Fibroblast of upper back skin (primary cell): ENCODE data around the gene HOXD12.

ENCODE experiments used
- DNase-seq: peaks from one replicate; pipeline ENCODE4 v3.0.0-alpha.2; 2013

HOXD12 gene

DNA sequence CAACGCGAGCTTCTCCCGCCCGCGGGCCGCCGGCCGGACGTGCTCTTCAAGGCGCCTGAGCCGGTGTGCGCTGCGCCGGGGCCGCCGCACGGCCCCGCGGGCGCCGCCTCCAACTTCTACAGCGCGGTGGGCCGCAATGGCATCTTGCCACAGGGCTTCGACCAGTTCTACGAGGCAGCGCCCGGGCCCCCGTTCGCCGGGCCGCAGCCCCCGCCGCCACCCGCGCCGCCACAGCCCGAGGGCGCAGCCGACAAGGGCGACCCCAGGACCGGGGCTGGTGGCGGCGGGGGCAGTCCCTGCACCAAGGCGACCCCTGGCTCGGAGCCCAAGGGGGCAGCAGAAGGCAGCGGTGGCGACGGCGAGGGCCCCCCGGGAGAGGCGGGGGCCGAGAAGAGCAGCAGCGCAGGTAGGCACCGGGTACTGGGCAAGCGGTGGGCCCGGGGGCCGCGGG lies 8.2 kb downstream of the HOXD12 start:
- DNase-seq = no peak

DNA sequence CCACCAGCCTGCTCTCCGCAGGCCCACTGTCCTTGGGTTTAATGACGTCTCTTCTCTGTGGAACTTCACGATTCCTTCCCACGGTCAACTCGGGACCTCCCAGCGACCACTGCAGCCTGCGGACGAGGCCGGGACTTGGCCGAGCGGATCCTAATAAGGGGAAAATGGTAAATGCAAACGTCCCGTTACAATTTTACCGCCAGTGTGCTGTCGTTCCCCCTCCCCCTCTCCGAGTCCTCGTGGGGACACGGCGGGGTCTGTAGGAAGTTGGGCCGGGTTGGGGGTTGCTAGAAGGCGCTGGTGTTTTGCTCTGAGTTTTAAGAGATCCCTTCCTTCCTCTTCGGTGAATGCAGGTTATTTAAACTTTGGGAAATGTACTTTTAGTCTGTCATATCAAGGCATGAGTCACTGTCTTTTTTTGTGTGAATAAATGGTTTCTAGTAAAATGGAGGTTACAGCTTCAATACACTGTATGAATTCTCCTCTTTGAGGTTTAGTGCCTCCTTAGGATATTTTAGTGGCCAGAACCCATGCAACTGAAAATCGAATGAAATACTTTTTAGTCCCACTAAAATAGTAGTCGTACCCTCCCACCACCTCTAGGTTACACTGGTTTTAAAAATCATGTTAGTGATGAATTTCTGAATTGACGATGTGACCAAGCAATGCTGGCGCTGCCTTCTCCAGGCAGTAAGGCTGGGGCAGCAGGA lies 9.8 kb downstream of the HOXD12 start:
- no peak for DNase-seq

DNA sequence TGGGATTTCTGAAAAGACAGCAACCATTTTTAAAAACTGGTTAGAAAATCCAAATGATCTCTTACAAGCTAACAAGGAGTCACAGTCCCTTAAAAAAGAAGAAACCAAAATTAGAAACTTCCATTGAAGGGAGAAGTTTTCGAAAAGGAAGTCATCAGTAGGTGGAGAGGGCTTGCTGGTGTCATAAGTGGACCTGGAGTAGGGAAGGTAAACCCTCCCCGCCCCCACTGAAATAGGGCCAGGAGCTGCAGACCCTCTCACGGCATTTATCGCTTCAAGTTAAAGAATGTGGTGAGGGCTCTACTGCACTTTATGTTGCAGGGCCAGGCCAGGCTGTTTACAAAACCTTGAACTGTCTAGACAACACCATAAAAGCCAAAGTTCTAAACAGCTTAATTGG lies 10.4 kb downstream of the HOXD12 start:
- no peak for DNase-seq

DNA sequence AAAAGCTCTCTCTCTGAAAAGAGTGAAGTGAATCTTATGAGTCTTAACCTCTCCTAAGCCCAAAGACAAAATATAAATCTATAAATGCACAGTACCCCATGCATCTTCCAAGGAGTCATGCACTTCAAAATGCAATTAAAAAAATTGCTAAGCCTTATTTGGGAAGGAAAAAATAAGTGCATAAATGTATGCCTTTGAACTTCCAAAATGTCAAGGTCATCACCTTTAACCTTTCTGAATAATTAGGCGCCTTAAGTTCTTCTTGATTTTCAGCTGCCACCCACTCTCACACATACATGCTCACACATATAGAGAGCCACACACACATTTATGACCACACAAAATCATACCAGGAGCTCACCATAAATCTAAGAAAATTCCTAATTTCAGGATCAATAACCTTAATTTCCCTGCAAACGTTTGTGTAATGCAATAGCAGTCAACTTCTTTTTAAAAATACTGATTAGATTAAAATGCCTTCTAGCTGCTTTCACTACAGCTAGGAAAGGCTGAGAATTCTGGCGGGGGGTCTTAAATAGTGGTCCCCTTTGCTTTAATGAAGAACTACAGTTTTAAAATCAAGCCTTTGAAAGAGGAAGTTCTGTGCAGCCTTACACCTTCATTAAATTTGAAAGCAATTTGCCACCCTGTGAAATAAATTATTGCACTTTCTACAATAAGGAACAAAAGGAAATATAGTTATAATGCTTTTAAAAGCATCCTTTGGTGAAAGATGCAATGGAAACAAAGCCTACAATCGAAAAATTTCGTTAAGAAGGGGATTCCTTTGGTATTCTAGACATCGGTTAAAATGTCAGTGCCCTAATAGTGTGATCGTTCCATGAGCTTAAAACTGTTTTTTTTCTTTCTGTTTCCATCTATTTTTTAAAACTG lies 11.1 kb downstream of the HOXD12 start:
- DNase-seq = no peak

- peak; percentile 54 for DNase-seq
Measured at GRCh38 chr2:176111309-176111663, 11.7 kb downstream of the HOXD12 start.

DNA sequence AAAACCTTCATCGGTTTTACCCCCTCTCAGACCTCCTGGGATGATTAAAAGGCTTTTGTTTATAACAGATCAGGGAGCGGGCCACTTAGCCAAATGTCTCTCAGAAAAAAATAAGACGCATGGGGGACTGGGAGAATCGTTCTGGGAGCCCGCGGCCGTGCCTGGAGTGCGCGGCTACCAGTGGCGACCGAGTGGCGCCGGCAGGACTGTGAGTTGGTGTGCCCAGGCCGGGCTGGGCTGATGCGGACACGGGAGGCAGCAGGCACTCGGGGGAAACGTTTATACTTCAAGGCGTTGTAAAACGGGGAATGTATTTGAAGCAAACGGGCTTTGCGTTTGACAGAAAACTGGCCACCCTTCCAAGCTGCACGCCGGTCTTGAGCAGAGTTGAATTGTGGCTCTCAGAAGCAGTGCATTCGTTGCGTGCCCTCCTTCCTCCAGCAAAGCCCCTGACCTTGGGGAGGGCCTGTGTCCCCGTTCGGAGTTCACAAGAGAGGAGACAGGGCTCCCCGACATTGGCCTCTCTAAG lies 12.3 kb downstream of the HOXD12 start:
- no peak for DNase-seq

DNA sequence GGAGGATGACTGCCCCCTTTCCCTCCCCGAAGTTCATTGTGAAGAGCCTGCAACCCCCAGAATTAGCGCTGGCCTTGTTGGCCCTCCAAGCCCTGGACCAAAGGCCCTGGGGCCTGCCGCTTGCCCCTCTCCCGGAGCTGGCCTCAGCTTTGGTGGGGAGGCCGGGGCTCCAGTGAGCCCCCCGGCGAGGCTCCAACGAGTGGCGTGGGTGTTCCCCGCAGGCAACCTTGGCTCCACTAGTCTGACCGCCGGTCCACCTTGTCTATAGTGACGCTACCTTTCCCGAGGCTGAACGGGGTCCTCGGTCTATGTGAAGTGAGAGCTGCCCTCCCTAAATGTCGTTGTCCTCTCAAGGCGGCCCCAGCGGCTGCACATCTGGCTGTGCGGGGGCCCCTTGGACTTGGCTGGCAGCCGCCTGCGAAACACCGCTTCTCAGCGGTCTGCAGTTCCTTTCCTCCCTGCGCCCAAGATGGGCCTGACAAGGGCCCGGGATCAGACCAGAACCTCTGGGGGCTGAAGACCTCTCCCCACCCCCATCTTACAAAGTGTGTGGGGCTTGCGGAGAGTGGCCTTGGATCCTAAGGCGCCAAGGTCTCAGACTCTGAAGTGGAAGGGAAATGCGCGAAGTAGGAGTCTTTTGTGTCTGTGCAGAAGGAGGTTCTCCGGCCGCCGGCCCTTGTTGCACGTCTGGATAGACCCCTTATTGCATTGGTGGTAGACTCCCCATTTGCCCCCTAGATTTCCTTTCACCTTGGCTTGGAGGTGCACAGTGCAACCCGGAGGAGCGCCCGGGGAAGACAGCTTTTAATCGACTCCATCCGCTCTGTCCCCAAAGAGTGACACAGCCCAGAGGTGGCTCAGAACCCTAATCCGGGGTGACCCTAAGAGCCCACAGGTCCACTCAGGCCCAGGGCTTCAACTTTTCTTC lies 13.0 kb downstream of the HOXD12 start:
- DNase-seq = no peak

DNA sequence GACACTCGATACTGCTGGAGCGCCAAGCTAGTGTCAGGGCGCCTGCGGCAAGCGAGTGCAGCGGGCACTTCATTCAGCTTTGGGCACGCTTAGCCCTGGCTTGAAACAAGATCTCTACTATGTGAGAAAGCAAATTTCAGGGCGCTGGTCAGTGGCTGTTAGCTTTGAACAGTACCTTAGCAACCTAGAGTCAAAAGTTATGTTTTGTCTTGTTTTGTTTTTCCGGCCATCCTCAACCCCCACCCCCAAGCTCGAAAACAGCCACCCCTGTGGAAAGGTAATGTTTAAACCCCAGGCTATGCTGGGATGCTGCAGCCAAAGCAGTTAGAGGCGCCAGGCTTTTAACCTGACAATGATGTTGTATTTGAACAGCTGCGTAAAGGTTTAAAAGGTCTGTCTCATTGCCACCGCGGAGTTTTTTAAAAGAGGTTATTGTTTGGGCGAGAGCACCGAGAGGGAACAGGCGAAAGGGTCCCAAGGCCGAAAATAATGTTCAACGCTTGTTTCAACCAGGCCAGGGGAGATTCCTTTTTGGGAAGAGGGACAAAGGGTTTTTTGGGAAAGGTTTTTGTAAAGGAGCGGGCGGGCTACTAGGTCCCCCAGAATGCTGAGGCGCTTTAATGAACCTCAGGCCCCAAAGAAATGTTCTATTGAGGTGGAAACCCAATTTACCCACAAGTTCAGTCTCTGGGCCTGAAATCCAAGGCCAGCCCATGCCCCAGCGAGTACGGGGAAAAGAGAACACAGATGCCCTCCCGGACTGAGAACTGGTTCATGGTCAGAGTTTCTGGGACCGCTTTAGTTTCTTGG lies 14.7 kb downstream of the HOXD12 start:
- DNase-seq = no peak

- no peak for DNase-seq
Measured at GRCh38 chr2:176114930-176115625, 15.5 kb downstream of the HOXD12 start.

DNA sequence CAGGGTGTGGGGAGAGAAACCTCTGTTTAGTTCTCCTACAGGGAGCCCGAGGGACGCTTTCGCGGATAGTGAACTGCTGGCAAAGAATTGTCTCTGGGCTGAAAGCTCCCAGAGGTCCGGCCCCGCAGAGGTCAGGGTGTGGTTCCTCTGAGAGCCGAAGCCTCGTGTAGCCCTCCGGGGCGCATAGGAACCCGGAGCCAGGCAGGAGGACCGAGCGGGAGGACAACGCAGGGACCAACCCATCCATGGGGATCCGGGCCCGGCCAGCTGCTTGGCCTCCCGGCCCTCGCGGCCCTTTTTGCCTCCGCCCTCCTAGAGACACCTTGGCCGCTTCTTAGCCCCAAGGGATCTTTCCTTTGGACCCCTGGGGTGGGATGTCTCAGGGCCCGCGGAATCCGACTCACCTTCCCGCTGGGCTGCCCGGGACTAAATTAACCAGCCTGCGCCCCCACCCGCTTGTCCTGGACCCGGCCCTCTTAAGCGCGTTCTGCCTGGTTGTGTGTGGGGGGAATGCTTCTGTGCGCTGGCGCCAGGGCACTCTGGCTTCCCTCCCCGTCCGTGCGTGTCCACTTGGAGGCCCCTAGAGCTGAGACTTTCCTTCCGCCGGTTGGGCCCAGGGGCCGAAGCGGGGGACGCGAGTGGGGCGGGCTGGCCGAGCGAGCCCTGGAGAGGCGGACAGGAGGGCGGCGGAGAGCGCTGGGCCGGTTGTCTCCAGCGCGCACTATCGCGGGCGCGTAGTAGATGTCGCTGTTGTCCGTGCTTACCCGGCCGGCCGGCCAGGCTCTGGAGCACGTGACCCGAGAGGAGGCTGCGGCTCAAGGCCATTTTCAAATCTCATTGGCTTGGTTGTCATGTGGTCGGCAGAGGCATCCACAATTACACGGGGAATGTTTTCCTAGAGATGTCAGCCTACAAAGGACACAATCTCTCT lies 16.6 kb downstream of the HOXD12 start, which contains the start of gene HOXD10:
HOXD10 (plus strand) TSS at position 896 of the 931 bp plus-strand sequence. CDS start 56 bp downstream, outside the sequence.
- DNase-seq = peak; percentile 80

GRCh38 chr2:176117162-176117822 lies 17.7 kb downstream of the HOXD12 start:
- DNase-seq = no peak

GRCh38 chr2:176117823-176118371 lies 18.3 kb downstream of the HOXD12 start:
- DNase-seq = no peak

DNA sequence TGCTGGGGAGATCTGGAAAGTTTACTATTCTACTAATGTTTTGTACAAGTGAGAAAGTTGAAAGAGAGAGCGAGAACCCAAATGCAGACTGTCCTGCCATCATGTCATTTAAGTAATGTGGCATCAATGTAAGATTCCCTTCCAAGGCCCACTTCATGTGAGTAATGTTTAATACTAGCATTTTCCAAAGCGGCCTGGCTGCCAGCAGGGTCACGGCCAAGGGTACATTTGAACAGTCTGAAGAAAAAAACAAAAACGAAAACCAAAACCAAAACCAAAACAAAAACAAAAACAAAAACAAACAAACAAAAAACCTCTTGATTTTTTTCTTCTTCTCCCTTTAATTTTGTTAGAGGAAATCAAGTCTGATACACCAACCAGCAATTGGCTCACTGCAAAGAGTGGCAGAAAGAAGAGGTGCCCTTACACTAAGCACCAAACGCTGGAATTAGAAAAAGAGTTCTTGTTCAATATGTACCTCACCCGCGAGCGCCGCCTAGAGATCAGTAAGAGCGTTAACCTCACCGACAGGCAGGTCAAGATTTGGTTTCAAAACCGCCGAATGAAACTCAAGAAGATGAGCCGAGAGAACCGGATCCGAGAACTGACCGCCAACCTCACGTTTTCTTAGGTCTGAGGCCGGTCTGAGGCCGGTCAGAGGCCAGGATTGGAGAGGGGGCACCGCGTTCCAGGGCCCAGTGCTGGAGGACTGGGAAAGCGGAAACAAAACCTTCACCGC lies 19.2 kb downstream of the HOXD12 start:
- DNase-seq = no peak

- DNase-seq = no peak
Measured at GRCh38 chr2:176120364-176121189, 21.0 kb downstream of the HOXD12 start.

DNA sequence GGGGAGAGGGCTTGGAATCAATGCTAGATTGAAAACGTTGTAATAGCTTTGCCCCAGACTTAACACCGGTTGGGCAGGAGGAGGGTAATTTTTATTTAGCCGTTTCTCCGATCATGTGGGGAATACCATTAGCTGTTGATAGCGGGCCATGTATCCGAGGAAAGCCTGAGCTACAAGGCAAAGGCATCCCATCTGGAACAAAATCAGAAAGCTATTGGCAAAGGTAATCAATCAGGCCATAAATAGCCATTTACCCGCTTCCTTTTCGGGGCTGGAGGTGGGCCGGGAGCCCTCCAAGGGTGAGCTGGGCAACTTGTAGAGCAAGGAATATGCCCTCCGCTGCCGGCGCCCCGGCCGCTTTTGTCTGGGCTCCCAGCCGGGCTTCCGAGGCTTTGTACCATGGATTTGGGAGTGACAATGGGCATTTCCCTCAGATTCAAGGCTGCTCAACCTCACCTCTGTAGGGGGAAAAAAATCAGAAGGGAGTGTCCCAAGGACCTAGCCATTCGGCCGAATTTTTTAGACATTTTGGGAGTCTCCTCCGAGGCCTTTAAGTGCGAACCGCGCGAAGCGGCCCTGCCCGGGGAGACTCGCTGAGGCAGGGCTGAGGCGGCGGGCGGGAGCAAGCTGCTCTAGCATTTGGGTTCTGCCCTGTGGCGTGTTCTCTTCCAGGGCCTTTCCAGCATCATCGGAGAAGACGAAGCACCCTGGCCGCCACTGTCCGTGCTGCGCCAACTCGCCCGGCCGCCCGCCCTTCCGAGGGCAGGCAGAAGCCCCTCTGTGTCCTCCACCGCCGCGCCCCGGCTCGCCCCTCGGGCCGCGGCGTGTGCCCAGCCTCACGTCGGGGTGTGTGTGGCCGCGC lies 21.8 kb downstream of the HOXD12 start:
- no peak for DNase-seq

- DNase-seq = no peak
Measured at GRCh38 chr2:176122052-176122682, 22.6 kb downstream of the HOXD12 start.
